HG03045 (cell line): Measurements from ENCODE around the gene ABCF2.

Experiments used
- ATAC-seq: cut with Tn5 transposase; IDR thresholded peaks from one replicate; pipeline ENCODE4 v1.9.1; 2021; ENCODE audit warnings: mild to moderate bottlenecking, moderate library complexity; ENCODE audit not compliant: unreplicated experiment

ABCF2 gene

DNA sequence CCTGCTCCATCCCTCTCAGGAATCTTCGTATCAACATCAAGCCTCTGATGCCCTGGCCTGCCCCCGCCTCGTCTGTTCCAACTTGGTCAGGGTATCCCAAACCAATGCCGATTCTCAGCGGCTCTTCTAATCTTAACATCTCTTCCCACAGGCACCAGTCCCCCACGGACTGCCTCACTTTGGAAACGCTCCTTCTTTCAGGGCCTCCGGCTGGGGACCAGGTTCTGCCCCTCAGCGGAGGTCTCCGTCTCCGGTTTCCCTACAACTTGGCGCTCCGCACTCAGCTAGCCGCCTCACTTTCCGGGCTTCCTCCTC is 488 bp downstream of the ABCF2 start:
- peak; percentile 8 for ATAC-seq

DNA sequence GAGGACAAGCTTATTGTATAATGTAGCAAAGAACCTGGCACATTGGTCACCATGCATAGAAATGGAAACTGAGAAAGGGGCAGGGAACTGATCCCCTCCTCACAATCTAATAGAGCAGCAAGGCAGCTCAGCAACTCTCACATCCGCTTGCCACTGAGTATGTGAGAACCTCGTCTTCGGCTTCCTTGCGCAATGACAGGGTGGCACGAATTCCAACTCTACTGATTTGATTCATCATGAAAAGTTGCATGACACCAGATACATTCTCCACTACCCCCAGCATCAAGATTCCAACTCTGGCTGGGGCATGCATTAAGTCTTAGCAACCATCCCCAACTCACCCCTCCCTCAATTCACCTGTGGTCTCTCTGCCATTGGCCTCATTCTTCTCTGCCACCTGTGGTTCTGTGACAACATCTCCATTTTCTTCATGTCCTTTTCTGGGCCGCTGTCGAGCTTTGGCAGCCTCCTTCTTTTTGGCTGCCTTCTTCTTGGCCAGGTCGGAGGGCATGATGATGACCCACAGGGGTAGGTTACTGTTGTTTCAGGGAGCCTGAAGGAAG is 976 bp downstream of the ABCF2 start:
- no peak for ATAC-seq

DNA sequence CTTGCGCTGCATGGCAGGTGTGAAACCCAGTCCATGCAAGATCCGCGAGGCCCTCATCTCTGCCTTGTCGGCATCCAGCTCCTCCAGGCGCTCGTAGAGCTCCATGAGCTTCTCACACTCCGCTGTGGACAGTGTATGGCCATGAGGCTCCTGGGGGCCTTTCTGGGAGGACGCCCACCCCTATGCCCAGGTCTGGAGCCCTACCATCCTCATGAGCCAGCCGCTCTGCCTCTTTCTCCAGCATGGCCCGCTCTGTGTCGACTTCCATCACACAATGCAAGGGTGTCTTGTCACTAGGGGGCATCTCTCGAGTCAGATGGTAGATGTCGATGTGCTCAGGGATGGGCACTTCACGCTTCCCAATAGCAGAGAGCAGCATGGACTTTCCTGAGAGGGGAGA is 3.3 kb downstream of the ABCF2 start:
- no peak for ATAC-seq

DNA sequence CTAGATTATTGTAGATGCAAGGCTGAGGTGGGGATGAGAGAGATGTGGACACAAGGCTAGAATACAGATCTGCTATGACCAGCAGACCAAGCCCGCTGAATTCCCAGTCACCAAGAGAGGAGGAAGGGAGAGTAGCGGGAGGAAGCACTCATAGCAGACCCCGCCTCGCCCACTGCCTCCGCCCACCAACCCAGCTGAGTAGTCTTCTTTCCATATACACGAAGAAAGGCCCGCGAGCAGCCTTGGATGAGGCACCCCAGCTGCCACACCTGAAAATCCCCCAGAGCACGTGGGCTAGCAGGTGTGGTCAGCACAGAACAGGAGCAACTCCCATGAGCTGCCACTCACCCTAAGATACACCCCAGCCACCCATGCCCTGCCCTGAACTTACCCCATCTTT is 8.8 kb downstream of the ABCF2 start:
- no peak for ATAC-seq

DNA sequence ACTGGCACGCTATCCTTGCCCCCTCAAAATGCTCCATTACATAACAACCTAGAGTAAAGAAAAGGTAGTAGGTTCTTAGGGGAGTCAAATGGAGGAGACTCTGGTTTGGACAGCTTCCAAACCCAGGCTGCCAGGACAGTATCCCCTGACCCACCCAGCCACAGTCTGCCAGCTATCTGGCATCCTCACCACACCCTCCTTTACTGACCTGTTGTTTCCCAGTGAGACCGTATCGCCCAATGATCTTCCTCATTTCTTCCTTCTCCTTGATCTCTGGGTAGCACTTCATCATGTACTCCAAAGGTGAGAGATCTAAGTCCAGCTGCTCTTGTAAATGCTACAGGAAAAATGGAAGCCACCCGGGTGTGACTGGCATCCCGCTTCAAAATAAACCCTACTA is 11.6 kb downstream of the ABCF2 start:
- no peak for ATAC-seq

DNA sequence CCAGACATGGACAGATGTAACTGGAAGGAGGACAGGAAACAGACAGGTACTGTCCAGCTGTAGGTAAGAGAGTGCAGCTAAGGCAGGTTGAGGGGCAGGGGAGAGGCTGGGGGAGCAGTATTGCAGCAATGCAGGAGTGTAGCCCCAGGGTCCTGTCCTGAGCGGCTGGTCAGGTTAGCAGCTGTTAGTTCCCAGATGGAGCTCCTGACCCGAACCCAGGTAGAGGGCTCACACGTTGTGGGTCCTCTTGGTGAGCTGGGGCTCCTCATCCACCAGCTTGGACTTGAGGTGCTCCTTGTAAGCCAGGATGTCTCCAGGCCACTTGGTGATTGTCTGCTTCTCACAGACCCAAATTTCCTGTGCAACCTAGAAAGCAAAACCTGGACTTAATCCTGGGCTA is 13.2 kb downstream of the ABCF2 start:
- no peak for ATAC-seq

DNA sequence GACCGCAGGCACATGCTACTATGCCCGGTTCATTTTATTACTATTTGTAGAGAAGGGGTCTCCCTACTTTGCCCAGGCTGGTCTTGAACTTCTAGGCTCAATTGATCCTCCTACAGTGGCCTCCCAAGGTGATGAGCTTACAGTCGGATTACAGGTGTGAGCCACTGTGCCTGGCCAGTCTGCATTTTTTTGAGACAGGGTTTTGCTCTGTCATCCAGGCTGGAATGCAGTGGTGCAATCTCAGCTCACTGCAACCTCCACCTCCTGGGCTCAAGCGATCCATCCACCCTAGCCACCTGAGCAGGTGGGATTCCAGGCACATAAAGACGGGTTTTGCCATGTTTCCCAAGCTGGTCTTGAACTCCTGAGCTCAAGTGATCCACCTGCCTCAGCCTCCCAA is 14.4 kb downstream of the ABCF2 start:
- ATAC-seq = no peak

DNA sequence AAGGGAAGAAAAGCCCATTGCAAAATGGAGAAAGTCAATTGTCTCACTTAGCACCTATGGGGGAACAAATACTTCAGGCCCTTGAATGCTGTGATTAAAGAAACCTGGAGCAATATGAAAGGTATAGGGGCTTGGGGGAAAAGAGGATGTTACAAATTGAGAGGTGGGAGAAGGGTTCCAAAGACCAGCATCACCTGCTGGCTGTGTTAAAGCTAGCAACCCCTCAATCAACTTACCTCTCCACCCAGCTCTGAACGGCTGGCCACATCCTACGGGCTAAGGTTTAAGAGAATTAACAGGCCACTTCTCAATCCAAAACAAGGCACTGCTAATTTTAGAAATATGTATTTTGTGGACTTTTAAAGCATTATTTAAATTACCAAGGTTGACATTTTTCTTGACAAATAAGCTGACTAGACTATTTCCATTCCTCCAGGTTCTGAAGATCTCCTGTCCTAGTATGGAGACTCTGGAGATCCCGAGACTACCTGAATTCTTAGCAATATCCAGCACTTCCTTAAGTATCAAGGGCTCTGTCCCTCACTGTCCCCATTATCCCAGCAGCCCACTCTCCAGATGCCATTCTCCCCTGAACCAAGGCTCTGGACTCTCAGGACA is 15.7 kb downstream of the ABCF2 start:
- ATAC-seq = no peak

DNA sequence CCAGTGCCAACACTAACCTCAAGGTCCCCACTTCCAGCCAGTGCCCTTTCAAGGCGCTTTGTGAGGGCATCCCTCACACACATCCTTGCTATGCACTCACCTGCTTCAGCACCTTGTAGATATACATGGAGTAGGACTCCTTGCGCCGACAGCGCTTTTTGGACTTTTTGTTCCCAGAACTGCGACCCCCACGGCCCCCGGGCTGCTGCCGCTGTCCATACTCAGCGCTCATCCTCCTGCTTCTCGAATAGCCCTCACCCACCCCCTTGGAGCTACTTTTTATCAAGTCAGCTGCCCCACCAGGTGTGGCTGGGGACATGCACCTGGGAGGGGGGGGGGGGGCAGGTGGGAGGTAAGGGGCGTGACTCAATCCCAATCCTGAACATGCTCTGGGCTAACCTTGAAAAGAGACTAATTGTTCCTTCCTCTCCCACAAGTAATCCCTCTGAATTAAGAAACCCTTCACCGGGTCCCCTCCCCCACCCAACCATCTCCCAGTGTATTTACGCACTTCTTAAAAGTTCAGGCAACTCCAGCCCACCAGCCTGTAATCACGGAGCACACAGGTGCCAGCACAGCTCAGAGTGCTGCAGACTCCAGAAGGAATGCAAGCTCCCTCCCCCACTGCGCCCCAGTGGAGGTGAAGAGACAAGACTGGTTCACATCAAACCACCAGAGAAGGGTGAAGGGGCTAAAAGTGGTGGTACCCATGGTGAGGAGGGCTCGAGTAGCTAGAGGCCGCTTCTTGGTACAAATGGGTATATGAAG is 16.7 kb downstream of the ABCF2 start, which contains the start of gene H2BK1:
Gene H2BK1, minus strand, starts transcription at position 402 of the 768 bp plus-strand sequence. Its CDS starts 170 bp downstream, at position 232.
- ATAC-seq = no peak

DNA sequence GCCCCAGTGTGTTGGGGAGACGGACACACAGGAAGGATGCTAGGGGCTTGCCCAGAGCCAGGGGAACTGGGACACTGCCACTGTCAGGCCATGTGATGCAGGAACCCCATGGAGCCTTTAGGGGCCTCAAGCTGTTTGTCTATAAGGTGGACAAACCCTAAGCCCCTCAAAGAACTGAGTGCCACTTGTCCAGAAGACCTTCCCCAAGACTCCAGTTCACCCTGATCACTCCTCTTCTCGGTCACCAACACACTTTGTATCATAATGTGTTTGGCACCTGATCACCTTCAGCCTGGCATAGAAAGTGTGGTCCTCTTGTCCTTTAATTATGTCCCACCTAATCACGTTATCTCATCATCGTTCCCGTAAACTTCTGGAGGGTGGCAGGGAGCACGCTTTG is 17.4 kb downstream of the ABCF2 start:
- no peak for ATAC-seq

DNA sequence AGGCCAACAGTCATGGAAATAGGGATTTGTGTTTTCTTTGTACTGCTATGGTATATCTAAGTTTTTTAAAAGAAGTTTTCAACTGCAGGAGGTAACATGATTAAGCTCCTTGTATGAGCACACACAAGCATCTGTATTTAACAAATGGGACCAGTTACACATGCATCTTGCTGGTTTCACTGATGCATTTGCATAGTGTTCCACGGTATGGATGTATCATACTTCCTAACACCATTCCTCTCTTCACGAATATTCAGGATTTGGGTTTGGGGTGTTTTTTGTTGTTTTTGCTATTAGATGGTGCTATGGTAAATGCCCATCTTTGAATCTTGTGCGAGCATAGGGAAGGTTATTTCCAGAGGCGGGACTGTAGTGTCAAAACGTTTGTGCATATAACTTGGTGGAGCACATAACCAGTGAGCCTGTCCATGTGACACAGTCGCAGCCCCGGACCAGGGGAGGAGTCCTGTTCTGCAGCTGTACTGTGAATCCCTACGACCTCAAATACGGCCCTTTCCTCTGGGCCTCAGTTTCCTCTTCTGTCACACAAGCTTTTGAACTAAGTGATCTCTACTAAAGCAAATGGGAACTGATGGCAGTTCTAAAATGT is 18.6 kb downstream of the ABCF2 start:
- ATAC-seq = no peak

DNA sequence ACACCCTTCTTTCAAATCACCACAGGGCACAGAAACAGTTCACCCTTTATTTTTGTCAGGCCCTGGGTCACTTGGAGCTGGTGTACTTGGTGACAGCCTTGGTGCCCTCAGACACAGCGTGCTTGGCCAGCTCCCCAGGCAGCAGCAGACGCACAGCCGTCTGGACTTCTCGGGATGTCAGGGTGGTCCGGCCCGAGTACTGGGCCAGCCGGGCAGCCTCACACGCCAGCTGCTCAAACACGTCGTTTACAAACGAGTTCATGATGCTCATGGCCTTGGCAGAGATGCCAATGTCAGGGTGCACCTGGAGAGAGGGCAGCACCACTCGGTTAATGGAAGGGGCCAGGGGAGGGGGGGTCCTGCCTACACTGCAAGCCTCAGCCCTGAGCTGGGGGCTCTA is 19.2 kb downstream of the ABCF2 start:
- ATAC-seq = no peak

DNA sequence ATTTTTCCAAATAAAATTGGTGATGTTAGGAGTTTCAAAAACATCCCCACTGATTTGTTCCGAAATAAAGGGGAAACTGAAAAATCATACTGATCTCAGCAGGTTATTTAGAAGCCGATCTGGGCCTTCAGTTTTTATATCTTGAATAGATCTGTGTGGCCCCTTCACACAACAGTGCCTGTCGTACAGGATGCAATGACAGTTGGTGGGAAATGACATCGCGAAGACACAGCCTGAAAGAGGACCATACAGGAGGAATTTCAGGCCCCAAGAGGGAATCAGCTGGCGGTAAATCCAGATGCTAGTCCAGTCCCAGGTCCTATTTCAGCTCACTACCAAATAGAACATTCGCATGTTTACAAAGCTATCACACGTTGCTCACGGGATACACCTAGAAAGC is 19.7 kb downstream of the ABCF2 start:
- ATAC-seq = no peak

DNA sequence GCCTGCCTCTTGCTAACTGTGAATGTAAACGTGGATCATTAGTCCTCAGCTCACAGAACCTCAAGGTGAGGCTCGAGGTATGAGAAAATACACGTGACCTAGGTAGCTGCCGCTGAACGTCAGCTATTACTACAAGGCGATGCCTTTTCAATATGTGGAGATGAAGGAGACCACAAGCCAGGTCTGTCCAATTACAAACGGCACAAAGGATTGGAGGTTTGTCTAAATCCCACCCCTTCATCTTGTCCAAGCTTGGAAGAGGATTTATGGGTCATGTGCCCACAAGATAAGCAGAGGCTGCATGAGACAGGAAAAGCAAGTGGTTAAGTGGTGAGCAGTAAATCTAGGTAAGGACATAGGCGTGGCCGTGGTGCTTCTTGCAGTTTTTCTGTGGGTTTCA is 20.1 kb downstream of the ABCF2 start:
- no peak for ATAC-seq

DNA sequence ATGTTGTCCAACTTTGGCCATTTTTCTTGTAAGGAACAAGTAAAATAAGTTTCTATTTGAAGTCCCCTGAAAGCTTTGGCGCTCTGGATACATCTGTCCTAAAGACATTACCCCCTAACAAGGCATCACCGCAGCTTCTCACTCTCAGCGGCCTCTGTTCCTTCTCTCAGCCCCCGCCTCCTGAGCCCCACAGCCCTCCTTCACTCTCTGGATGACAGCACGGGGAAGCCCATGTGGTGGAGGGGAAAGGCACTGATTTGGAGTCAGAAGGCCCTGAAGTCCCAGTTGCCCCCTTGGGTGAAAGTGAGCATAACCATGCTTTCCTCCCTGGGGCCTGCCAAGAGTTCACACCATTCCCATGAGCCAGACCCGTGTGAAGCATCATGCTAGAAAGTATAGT is 21.3 kb downstream of the ABCF2 start:
- no peak for ATAC-seq

DNA sequence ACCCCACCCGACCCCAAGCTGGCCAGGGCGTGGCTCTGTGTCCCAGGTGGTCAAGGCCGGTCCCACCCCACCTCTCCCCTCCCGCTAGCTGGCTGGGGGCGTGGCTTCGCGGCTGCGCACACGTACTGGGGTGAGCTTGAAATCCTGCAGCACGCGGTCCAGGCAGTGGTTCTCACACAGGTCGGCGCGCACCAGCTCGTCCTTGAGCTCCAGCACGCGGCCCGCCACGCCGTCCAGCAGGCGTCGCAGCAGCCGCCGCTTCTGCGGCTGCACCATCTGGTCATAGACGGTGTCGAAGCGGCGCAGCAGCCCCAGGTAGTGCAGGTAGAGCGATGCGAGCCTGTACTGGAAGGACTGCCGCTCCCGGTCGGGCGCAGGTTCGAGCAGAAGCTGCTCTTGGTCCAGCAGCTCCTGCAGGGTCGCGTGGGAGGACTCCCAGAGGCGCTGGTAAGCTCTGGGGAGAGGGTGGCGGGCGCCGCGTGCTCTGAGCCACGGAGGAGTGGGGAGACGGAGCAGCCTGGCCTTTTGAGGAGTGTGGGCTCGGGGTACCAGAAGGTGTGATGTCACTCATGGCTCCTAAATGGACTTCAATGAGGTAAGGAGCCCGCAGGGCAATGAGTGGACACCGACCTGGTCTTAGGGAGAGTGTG is 22.5 kb downstream of the ABCF2 start:
- no peak for ATAC-seq

DNA sequence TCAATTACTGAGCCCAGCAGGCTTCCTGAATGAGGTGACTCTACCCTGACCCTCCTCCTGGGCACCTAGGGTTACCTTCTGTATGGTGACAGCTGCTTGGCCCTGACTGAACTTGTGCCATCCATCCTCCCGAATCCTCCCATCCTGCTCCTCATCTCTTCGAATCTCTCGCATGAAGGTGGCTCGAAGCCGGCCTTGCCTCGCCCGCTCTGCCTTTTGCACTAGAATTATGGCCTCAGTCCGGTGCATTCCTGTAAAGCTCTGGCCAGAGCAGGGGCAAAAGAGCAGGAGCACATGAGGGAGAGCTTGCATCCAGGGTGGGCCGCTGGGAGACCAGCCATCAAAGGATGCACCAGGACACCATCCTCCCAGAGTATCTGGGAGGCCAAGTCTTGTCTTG is 24.2 kb downstream of the ABCF2 start:
- ATAC-seq = no peak

DNA sequence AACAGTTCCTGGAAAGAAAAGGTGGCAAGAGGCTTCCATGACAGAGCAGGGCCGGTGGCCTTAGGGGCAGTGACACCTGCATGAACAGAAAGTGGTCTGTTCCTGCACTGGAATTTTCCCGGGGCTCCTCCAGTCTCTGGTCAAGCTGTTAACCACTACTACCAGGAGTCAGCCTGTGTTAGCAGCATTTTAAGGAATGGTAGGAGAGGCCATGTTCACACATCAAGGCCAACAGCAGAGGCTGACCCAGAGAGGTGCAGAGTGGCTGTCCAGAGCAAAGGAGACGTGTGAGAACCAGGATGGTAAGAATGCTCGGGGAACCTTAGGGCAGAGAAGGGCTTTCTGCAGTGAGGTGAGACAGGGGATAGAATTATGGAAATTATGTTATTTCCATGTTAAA is 25.3 kb downstream of the ABCF2 start:
- no peak for ATAC-seq

DNA sequence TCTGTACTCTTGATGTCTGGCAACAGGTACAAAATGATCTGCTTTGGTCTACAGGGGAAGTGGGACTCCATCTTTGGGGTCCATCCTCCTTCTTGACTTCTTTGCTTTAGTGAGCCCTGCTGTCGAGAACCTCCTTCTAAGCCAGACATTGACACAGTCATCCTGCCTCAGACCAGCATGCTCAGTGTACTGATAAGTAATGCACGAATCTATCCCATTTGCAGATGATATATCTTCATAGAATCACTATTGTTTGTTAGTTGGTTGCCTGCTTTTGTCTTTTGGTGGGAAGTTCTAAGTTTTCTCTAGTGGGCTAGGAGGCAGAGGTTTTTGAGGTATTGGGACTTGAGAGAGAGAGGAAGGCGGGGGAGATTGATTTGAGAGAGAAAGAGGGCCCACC is 25.7 kb downstream of the ABCF2 start:
- ATAC-seq = no peak

DNA sequence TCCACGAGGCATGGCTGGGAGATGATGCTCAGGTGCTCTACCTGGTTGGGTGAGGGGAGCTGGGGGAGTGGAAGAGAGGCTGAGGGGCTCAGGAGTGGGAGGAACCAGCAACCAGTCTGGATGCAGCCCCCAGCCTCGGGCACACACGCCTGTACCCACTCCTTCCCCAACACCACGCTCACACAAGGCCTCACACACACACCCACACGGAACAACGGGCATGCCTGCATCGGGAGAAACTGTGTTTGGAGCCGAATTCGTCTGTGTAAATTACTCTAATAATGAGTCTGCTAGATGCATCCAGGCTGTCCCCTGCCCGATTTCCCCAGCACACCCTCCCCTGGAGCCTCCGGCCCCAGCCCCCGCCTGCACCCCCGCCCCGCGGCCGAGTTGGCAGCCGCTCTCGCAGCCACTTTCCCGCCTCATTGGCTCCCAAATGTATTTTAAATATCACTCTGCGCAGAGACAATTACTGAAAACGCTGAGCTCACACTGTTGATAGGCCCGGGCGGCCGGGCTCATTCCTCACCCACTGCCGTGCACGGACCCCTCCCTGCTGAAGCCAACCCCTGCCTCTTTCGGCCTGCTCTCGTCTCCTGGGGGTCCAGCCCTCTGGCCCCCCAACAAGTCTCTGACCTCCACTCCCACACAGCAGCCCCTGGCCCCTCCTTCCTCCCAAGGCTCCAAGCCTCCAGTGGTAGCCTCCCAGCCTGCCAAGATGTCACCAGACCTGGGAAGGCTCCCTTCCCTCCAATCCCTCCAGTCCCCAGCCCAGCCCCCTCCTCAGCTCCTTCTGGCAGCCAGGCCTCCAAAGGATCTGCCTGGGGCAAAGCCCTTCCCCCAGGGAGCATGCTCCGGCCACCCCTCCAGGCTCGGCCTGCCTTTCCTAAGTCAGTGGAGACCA is 27.8 kb downstream of the ABCF2 start:
- no peak for ATAC-seq

DNA sequence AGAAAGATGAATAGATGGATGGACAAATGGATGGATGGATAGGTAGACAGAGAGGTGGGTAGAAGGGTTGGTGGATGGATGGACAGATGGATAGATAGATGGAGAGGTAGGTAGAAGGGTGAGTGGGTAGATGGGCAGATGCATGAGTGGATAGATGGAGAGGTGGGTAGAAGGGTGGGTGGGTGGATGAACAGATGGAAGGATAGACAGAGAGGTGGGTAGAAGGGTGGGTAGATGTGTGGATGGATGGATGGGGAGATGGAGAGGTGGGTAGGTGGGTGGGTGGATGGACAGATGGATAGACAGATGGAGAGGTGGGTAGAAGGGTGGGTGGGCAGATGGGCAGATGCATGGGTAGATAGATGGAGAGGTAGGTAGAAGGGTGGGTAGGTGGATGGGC is 29.1 kb downstream of the ABCF2 start:
- ATAC-seq = no peak
